ENCODE data around the gene ZPBP2.
"Not testable (repeated sequence)": the region's sequence is repeated elsewhere in the genome, so short reads cannot be mapped to it uniquely, and the experiment has no call there.

Gene ZPBP2

DNA sequence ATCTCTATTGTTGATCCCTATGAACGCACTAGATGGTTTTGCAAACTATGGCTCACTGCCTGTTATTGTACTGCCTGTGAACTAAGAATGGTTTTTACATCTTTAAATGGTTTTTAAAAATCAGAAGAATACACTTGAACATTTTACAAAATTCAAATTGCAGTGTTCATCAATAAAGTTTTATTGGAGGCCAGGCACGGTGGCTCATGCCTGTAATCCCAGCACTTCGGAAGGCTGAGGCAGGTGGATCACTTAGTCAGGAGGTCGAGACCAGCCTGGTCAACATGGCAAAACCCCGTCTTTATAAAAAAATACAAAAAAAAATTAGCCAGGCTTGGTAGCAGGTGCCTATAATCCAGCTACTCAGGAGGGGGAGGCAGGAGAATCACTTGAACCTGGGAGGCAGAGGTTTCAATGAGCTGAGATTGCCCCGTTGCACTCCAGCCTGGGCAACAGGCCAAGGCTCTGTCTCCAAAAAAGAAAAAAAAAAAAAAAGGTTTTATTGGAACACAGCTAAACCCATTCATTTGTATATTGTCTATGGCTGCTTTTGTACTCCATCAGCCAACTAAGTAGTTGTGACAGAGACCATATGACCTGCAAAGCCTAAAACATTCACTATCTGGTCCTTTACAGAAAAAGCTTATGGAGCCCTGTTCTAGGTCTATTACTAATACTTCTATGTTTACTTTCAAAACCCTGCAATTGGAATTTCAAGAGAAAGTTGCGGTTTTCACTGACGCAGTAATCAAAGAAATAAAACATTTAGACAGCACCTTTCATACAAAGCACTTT is 22.8 kb upstream of the ZPBP2 start:
- H3K27me3 ChIP-seq (ENCODE audit: control insufficient read depth, low read length) = no peaks in the 10 kb centered on the region
- H3K4me3 ChIP-seq (ENCODE audit: low read length) = no peak overlapping the region
- H3F3A ChIP-seq (ENCODE audit: control insufficient read depth, insufficient read depth) = peaks cover 14% of the 10 kb centered on the region; the same call in 1 of the 2 replicates
- no peak overlapping the region for H3K4me2 ChIP-seq (ENCODE audit: low read length)
- peaks cover 47% of the 10 kb centered on the region for H3K4me1 ChIP-seq (ENCODE audit: control insufficient read depth, low read length)
- peaks cover 12% of the 10 kb centered on the region; the same call in 1 of the 2 replicates for H4K20me1 ChIP-seq (ENCODE audit: control insufficient read depth, insufficient read depth, low read depth, low read length)
- H3K9me2 ChIP-seq (replicated peaks; ENCODE audit: control insufficient read depth, low read length) = no peaks in the 10 kb centered on the region
- peaks cover 94% of the 10 kb centered on the region for H3K36me3 ChIP-seq (ENCODE audit: control insufficient read depth, low read length)
- H3K9me3 ChIP-seq (ENCODE audit: control insufficient read depth, insufficient read depth, low read length) = no peaks in the 10 kb centered on the region
- no peak overlapping the region for H3K27ac ChIP-seq (ENCODE audit: low read depth, low read length)
- TF ChIP-seq EZH2phosphoT487 (IDR thresholded peaks at IDR 0.05; ENCODE audit: borderline replicate concordance, low read length) = no peak
- TF ChIP-seq CTCF (IDR thresholded peaks at IDR 0.05; ENCODE audit: low read depth, low read length, poor library complexity, severe bottlenecking) = no peak
- H3K79me2 ChIP-seq (ENCODE audit: control insufficient read depth, low read length) = peaks cover 96% of the 10 kb centered on the region

DNA sequence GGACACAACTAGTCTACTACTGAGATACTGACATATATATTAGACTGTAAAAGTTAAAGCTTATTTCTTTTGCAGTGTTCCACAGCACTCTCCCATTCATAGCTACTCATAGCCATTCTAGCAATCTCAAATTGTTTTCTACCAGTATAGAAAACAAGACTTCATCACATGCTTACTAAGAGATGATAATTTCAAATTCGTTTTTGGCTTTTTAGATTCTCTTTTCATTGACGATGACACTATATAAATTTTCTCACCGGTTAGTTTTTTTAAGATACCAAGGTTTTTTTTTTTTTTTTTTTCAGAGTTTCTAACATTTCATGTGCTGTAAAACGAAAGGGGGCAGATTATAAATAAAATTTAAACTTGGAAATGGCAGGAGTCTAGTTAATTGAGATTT is 21.8 kb upstream of the ZPBP2 start:
- no peak overlapping the region for H3K4me2 ChIP-seq (ENCODE audit: low read length)
- peaks cover 50% of the 10 kb centered on the region for H3K4me1 ChIP-seq (ENCODE audit: control insufficient read depth, low read length)
- peak overlapping the region; percentile 9; the same call in 1 of the 2 replicates for H3K27ac ChIP-seq (ENCODE audit: low read depth, low read length)
- H3K36me3 ChIP-seq (ENCODE audit: control insufficient read depth, low read length) = peaks cover 87% of the 10 kb centered on the region
- H3K27me3 ChIP-seq (ENCODE audit: control insufficient read depth, low read length) = no peaks in the 10 kb centered on the region
- H3K79me2 ChIP-seq (ENCODE audit: control insufficient read depth, low read length) = peaks cover 96% of the 10 kb centered on the region
- peaks cover 12% of the 10 kb centered on the region; the same call in 1 of the 2 replicates for H4K20me1 ChIP-seq (ENCODE audit: control insufficient read depth, insufficient read depth, low read depth, low read length)
- no peaks in the 10 kb centered on the region for H3K9me3 ChIP-seq (ENCODE audit: control insufficient read depth, insufficient read depth, low read length)
- no peak overlapping the region for H3K4me3 ChIP-seq (ENCODE audit: low read length)
- TF ChIP-seq CTCF (IDR thresholded peaks at IDR 0.05; ENCODE audit: low read depth, low read length, poor library complexity, severe bottlenecking) (no peak), EZH2phosphoT487 (IDR thresholded peaks at IDR 0.05; ENCODE audit: borderline replicate concordance, low read length) (no peak)
- H3F3A ChIP-seq (ENCODE audit: control insufficient read depth, insufficient read depth) = peaks cover 15% of the 10 kb centered on the region
- no peaks in the 10 kb centered on the region for H3K9me2 ChIP-seq (replicated peaks; ENCODE audit: control insufficient read depth, low read length)

- H3K4me2 ChIP-seq (ENCODE audit: low read length) = peak overlapping the region; percentile 55
- TF ChIP-seq EZH2phosphoT487 (IDR thresholded peaks at IDR 0.05; ENCODE audit: borderline replicate concordance, low read length) (no peak), CTCF (IDR thresholded peaks at IDR 0.05; ENCODE audit: low read depth, low read length, poor library complexity, severe bottlenecking) (no peak)
- H3K4me3 ChIP-seq (ENCODE audit: low read length) = peak overlapping the region; percentile 30
- H3K9me3 ChIP-seq (ENCODE audit: control insufficient read depth, insufficient read depth, low read length) = no peaks in the 10 kb centered on the region
- H3K79me2 ChIP-seq (ENCODE audit: control insufficient read depth, low read length) = peaks cover 96% of the 10 kb centered on the region
- H3K9me2 ChIP-seq (replicated peaks; ENCODE audit: control insufficient read depth, low read length) = no peaks in the 10 kb centered on the region
- H4K20me1 ChIP-seq (ENCODE audit: control insufficient read depth, insufficient read depth, low read depth, low read length) = peaks cover 12% of the 10 kb centered on the region; the same call in 1 of the 2 replicates
- peaks cover 86% of the 10 kb centered on the region for H3K36me3 ChIP-seq (ENCODE audit: control insufficient read depth, low read length)
- peak overlapping the region; percentile 46 for H3K27ac ChIP-seq (ENCODE audit: low read depth, low read length)
- H3K27me3 ChIP-seq (ENCODE audit: control insufficient read depth, low read length) = no peaks in the 10 kb centered on the region
- peaks cover 69% of the 10 kb centered on the region for H3K4me1 ChIP-seq (ENCODE audit: control insufficient read depth, low read length)
- peaks cover 33% of the 10 kb centered on the region for H3F3A ChIP-seq (ENCODE audit: control insufficient read depth, insufficient read depth)
Measured at GRCh38 chr17:39848600-39848999, 19.4 kb upstream of the ZPBP2 start.

- H3K27ac ChIP-seq (ENCODE audit: low read depth, low read length); H3K27me3 ChIP-seq (ENCODE audit: control insufficient read depth, low read length); H3K9me3 ChIP-seq (ENCODE audit: control insufficient read depth, insufficient read depth, low read length); H3K4me2 ChIP-seq (ENCODE audit: low read length); H3K9me2 ChIP-seq (replicated peaks; ENCODE audit: control insufficient read depth, low read length); H3K4me3 ChIP-seq (ENCODE audit: low read length): not testable (repeated sequence)
- Histone ChIP-seq H3K4me1 (ENCODE audit: control insufficient read depth, low read length) (peaks cover 80% of the 10 kb centered on the region), H4K20me1 (ENCODE audit: control insufficient read depth, insufficient read depth, low read depth, low read length) (peaks cover 12% of the 10 kb centered on the region; the same call in 1 of the 2 replicates), H3K36me3 (ENCODE audit: control insufficient read depth, low read length) (peaks cover 88% of the 10 kb centered on the region), H3K79me2 (ENCODE audit: control insufficient read depth, low read length) (peaks cover 96% of the 10 kb centered on the region), H3F3A (ENCODE audit: control insufficient read depth, insufficient read depth) (peaks cover 39% of the 10 kb centered on the region)
Measured at GRCh38 chr17:39850186-39850585, 17.8 kb upstream of the ZPBP2 start.

Measured in DOHH2 (cell line).